Fibroblast of villous mesenchyme (primary cell): ENCODE data around the gene RASAL2. TPM values are rescaled to one million over a fixed set of nuclear protein-coding genes. Genes with fewer than 3 reads are reported as not detected.

Experiments
- DNase-seq: peaks from one replicate; pipeline ENCODE4 v3.0.0-alpha.2; 2010; ENCODE audit warnings: low read depth
- H3K4me3 ChIP-seq: 2 replicates; pipeline ENCODE4 v1.5.1; 2011; ENCODE audit warnings: low read depth, mild to moderate bottlenecking, low read length
- CTCF ChIP-seq: IDR thresholded peaks from 2 replicates; pipeline ENCODE4 v1.5.1; 2012; ENCODE audit warnings: low read depth, mild to moderate bottlenecking, low read length; ENCODE audit not compliant: insufficient read depth
- total RNA-seq: library from RNA; depleted of rRNA; stranded (reverse); fragments of >200 nt; gene quantifications from 2 replicates; pipeline ENCODE4 v1.2.3, GENCODE V29; 2012

Gene RASAL2
- total RNA-seq, 1 donor = 40.6 TPM

GRCh38 chr1:178273707-178274410 lies 180.0 kb downstream of the RASAL2 start:
- H3K4me3 ChIP-seq = no peak overlapping the region
- no peak for TF ChIP-seq CTCF
- DNase-seq = no peak

DNA sequence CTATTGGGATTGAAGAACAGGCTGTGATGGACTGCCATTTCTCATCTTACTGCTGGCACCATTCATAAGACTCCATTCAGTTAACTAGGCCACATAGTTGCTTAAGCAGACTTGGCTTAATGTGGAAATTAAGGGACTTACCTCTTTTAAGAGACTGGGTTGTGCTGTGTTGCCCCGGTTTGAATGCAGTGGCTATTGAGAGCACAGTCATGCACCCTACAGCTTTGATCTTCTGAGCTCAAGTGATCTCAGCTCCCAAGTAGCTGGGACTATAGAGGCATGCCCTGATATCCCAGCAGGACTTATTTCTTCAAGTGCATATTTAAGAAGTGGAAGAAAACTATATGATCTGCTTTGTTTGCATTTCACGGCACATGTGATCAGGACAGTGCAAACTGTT lies 181.1 kb downstream of the RASAL2 start:
- H3K4me3 ChIP-seq = no peak overlapping the region
- DNase-seq = no peak
- no peak for TF ChIP-seq CTCF

DNA sequence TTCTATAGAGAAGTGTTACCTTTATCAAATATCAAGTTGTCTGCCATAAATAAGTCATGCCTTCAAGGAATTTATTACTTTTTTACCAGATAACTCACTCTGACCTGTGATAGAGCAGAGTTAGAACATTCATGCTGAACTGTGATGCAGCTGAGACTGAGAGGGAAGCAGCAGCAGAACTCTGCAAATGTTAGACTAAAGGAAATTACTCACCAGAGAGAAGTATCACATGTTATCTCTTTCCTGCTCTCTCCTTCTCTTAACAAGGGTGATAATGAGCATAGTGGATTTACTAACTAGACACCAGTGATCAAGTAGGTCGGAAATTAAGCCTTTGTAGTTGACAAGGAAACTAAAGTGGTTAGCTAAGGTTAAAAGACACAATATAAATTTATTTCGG lies 181.6 kb downstream of the RASAL2 start:
- no peak overlapping the region for H3K4me3 ChIP-seq
- no peak for TF ChIP-seq CTCF
- DNase-seq = peak; percentile 38

DNA sequence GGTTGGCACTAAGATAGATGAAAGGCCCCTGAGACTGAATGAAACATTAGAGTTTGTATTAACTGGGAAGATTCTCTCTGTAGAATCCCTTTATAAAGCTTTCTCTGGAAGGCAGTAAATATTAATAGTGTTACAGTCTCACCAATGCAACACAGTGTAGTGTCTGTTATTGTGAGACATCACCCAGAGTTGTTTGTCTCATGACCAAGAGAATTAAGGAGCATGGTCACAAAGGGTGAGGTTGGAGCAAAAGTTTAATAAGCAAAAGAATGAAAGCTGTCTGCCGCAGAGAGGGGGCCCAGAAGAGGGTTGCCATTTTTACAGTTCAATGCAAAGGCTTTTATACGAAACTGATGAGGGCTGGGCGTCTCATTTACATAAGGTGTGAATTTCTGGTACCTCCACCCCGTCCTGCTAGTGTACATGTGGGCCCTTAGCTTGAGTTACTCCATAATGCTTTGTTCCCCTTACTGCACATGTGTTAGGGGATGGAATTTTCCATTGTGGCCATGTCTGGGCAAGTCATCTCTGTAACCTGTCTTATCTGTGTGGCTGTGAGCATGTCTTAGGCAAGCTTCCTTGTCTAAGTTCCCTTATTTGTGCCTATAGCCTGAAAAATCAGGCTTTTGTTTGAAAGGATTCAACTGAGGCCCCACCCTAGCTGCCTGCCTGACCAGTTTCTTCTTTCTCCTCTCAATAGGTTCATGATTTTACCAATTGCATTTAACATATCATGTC lies 184.1 kb downstream of the RASAL2 start:
- peak; percentile 30 for DNase-seq
- no peak for TF ChIP-seq CTCF
- H3K4me3 ChIP-seq = no peak overlapping the region

GRCh38 chr1:178278916-178279686 lies 185.2 kb downstream of the RASAL2 start:
- no peak overlapping the region for H3K4me3 ChIP-seq
- DNase-seq = no peak
- TF ChIP-seq CTCF = no peak

DNA sequence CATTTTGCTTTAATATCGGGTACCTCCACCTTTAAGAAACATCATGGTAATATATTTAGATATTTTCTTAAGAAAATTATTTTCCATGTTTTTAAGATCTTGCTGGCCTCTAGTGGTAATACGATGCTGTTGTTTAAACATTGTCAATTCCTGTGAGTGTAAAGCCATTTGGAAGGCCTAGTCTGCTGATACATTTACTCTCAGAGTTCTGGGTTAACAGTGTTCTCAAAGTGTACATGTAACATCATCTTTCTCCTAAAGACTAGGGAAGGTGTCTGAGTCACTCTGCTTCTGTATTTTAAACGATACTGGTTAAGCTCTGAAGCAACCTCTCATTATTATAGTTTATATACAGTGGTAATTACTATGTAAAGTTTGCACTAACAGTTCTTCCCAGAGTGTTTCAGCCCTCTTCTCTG lies 189.1 kb downstream of the RASAL2 start:
- TF ChIP-seq CTCF = peak; percentile 64
- no peak overlapping the region for H3K4me3 ChIP-seq
- DNase-seq = peak; percentile 76
